HepG2 (cell line): ENCODE measurements around the gene WNT7B. TPM values are rescaled to one million over a fixed set of nuclear protein-coding genes. Genes with fewer than 3 reads are reported as not detected.

ENCODE experiments used
- ATAC-seq: fragments of 200-7000 bp; cut with Tn5 transposase; 3 replicates; pipeline ENCODE4 v1.9.1; 2020; ENCODE audit warnings: mild to moderate bottlenecking, moderate library complexity
- BruUV-seq: library from RNA; stranded (reverse); fragments of 400-500 nt; replicated peaks from 2 replicates; lab custom pipeline; 2021; lab: Mats Ljungman, UMichigan
- CTCF ChIA-PET: fragments of 300-600 bp; formaldehyde crosslinking; extraction: SDS; loops from one replicate; lab custom pipeline; 2021; ENCODE audit warnings: low total read pairs, inconsistent platforms, low intra/inter-chr PET ratio; lab: Yijun Ruan, JAX
- POLR2A ChIA-PET: fragments of 350-600 bp; sonication (Branson Sonifier 250); formaldehyde crosslinking; loops from one replicate; lab custom pipeline; 2020; ENCODE audit warnings: antibody characterized with exemption, inconsistent platforms; lab: Yijun Ruan, JAX
- DNase-seq: peaks from one replicate; pipeline ENCODE4 v3.0.0-alpha.2; 2015; ENCODE audit warnings: low spot score
- FAIRE-seq: peaks from 3 replicates; lab custom pipeline; 2011; peaks lifted over from hg19 to GRCh38; lab: Jason Lieb, UNC
- H2AFZ ChIP-seq: one replicate; pipeline ENCODE4 v1.6.1; 2011; ENCODE audit warnings: low read length, inconsistent platforms
- H3K27ac ChIP-seq: fragments of 300-600 bp; 3 replicates; pipeline ENCODE4 v1.8.0; 2011; ENCODE audit warnings: mixed run types, mild to moderate bottlenecking, mixed read lengths, low read length, inconsistent platforms; ENCODE audit not compliant: insufficient read depth; ENCODE audit errors: extremely low read length
- H3K27me3 ChIP-seq, 2 experiments: fragments of 200-600 bp in 1 of 2; 2 replicates in 1 of 2; 3 replicates in 1 of 2; pipeline versions ENCODE4 v1.6.0 to v1.8.0; 2011; ENCODE audit warnings: low read length in 2 of 2, mild to moderate bottlenecking in 2 of 2, moderate library complexity in 2 of 2, inconsistent platforms in 1 of 2; ENCODE audit not compliant: insufficient read depth in 2 of 2, control insufficient read depth in 1 of 2
- H3K36me3 ChIP-seq, 2 experiments: fragments of 200-600 bp in 1 of 2; replicated peaks in 1 of 2; 2 replicates in 1 of 2; 3 replicates in 1 of 2; pipeline versions ENCODE4 v1.5.1 to v1.8.0; 2011; ENCODE audit warnings: low read length in 2 of 2, inconsistent platforms in 1 of 2; ENCODE audit not compliant: insufficient read depth in 2 of 2, control insufficient read depth in 1 of 2
- H3K4me1 ChIP-seq: 2 replicates; pipeline ENCODE4 v1.5.1; 2012; ENCODE audit warnings: low read length, inconsistent platforms; ENCODE audit not compliant: insufficient read depth
- H3K4me2 ChIP-seq: 2 replicates; pipeline ENCODE4 v1.6.0; 2011; ENCODE audit warnings: low read depth, low read length, inconsistent platforms
- H3K4me3 ChIP-seq, 3 experiments: fragments of 200-600 bp in 1 of 3; sonication (generic), shearing (Covaris generic) in 1 of 3; replicated peaks in 1 of 3; 2 replicates each; pipeline ENCODE4 v1.5.1; 2011 to 2016; ENCODE audit warnings: low read length in 3 of 3, inconsistent platforms in 2 of 3, low read depth in 2 of 3, mild to moderate bottlenecking in 2 of 3, control low read depth in 1 of 3, mixed read lengths in 1 of 3; ENCODE audit not compliant: insufficient read depth in 1 of 3
- H3K79me2 ChIP-seq: one replicate; pipeline ENCODE4 v1.6.1; 2011; ENCODE audit warnings: low read length, inconsistent platforms; ENCODE audit not compliant: insufficient read depth
- H3K9ac ChIP-seq: 2 replicates; pipeline ENCODE4 v1.6.0; 2011; ENCODE audit warnings: mild to moderate bottlenecking, low read depth, low read length, inconsistent platforms; ENCODE audit not compliant: insufficient read depth
- H3K9me3 ChIP-seq: 2 replicates; pipeline ENCODE4 v1.5.1; 2012; ENCODE audit warnings: mild to moderate bottlenecking, low read length
- H4K20me1 ChIP-seq: 2 replicates; pipeline ENCODE4 v1.6.0; 2011; ENCODE audit warnings: inconsistent platforms, mild to moderate bottlenecking, low read length, moderate library complexity; ENCODE audit not compliant: insufficient read depth
- NONO ChIP-seq, 2 experiments: fragments of 450-650 bp in 1 of 2; sonication (generic) in 1 of 2; formaldehyde crosslinking in 1 of 2; IDR thresholded peaks in 1 of 2; conservative IDR thresholded peaks in 1 of 2; 2 replicates each; pipeline versions ENCODE4 v1.6.1 to v1.8.0; 2017 to 2022; ENCODE audit warnings: mild to moderate bottlenecking in 1 of 2, missing genetic modification reagents in 1 of 2, moderate library complexity in 1 of 2
- ONECUT2 ChIP-seq: sonication (generic); formaldehyde crosslinking; IDR thresholded peaks from 2 replicates; pipeline ENCODE4 v1.4.0; 2020; ENCODE audit warnings: missing genetic modification reagents
- PATZ1 ChIP-seq: sonication (generic); formaldehyde crosslinking; IDR thresholded peaks from 2 replicates; pipeline ENCODE4 v1.4.0; 2020; ENCODE audit warnings: missing genetic modification reagents
- SMYD3 ChIP-seq: sonication (generic); formaldehyde crosslinking; IDR thresholded peaks from 2 replicates; pipeline ENCODE4 v1.8.1; 2023; ENCODE audit warnings: mild to moderate bottlenecking, missing genetic modification reagents
- TIGD3 ChIP-seq: sonication (generic); formaldehyde crosslinking; IDR thresholded peaks from 2 replicates; pipeline ENCODE4 v1.5.1; 2020; ENCODE audit warnings: mild to moderate bottlenecking, missing genetic modification reagents, borderline replicate concordance
- ZNF142 ChIP-seq: sonication (generic); formaldehyde crosslinking; IDR thresholded peaks from 2 replicates; pipeline ENCODE4 v1.4.0; 2020; ENCODE audit warnings: missing genetic modification reagents
- ZNF234 ChIP-seq: sonication (generic); formaldehyde crosslinking; conservative IDR thresholded peaks from 2 replicates; pipeline ENCODE4 v1.5.1; 2020; ENCODE audit warnings: mild to moderate bottlenecking, missing genetic modification reagents
- ZNF292 ChIP-seq: sonication (generic); formaldehyde crosslinking; IDR thresholded peaks from 2 replicates; pipeline ENCODE4 v1.8.1; 2022; ENCODE audit warnings: mild to moderate bottlenecking, low read depth, missing genetic modification reagents, borderline replicate concordance
- ZNF317 ChIP-seq: sonication (generic); formaldehyde crosslinking; IDR thresholded peaks from 2 replicates; pipeline ENCODE4 v1.5.0; 2020; ENCODE audit warnings: mild to moderate bottlenecking, missing genetic modification reagents
- ZNF513 ChIP-seq: sonication (generic); formaldehyde crosslinking; conservative IDR thresholded peaks from 2 replicates; pipeline ENCODE4 v1.5.0; 2020; ENCODE audit warnings: missing genetic modification reagents
- ZNF564 ChIP-seq: sonication (generic); formaldehyde crosslinking; IDR thresholded peaks from 2 replicates; pipeline ENCODE4 v1.8.1; 2023; ENCODE audit warnings: mild to moderate bottlenecking, missing genetic modification reagents
- ZNF720 ChIP-seq: sonication (generic); formaldehyde crosslinking; IDR thresholded peaks from 2 replicates; pipeline ENCODE4 v1.4.0; 2020; ENCODE audit warnings: missing genetic modification reagents
- WGBS: methylation state at CpG from one replicate; pipeline ENCODE4 v1.1.6; 2017; ENCODE audit warnings: low lambda C conversion rate; 5-methylcytosine and 5-hydroxymethylcytosine counted together
- in situ Hi-C: cut with HindIII; loops from 2 replicates; pipeline ENCODE4 v1.10.0; 2017; ENCODE audit warnings: low pct_unique_long_range_greater_than_20kb; ENCODE audit not compliant: extremely low pct_ligation_motif_present
- intact Hi-C: fragments of 100-400 bp; cut with micrococcal nuclease; formaldehyde crosslinking; loops from one replicate; pipeline ENCODE4 v1.10.0; 2022; ENCODE audit not compliant: unreplicated experiment
- polyA plus RNA-seq, 8 experiments: library from polyadenylated mRNA; depleted of rRNA in 3 of 8; stranded (reverse) in 7 of 8; unstranded in 1 of 8; fragments of >200 nt; fragmentation: Illumina TruSeq in 4 of 8; extraction: Trizol in 4 of 8; gene quantifications; 2 replicates each; pipeline versions ENCODE4 v1.2.1 to v1.2.3, GENCODE V29; 2011 to 2016; ENCODE audit warnings: low read depth in 4 of 8, missing spikeins in 1 of 8, mixed read lengths in 1 of 8; ENCODE audit not compliant: insufficient read depth in 1 of 8
- total RNA-seq, 5 experiments: library from RNA; depleted of rRNA; stranded (reverse); fragments of >200 nt; fragmentation: Illumina TruSeq; extraction: Trizol; gene quantifications; 2 replicates each; pipeline ENCODE4 v1.2.3, GENCODE V29; 2016; ENCODE audit warnings: low read depth in 1 of 5

The WNT7B gene
- total and polyA plus RNA-seq, 2 of the 13 experiments (the other 11 are each of a cell fraction or from before 2014, with no cell fraction given): 0.09 TPM; not detected in 1

GRCh38 chr22:45876136-45877035 is 100.6 kb downstream of the WNT7B start:
- Histone ChIP-seq H3K36me3 (no peaks in the 10 kb centered on the region), H3K4me2 (no peak overlapping the region), H3K9me3 (no peaks in the 10 kb centered on the region), H3K79me2 (no peaks in the 10 kb centered on the region), H3K4me1 (0 out of 2 replicates have a peak, but pooled peaks cover 8% of the 10 kb centered on the region), H4K20me1 (no peaks in the 10 kb centered on the region), H3K9ac (no peak overlapping the region), H2AFZ (no peak overlapping the region), H3K4me3 (no peak overlapping the region), H3K27me3 (peaks cover 12 to 48% of the 10 kb centered on the region in 2 experiments), H3K27ac (no peak overlapping the region)
- TF ChIP-seq ZNF234 (CRISPR knock-in tag) (no peak), NONO (IDR thresholded peaks at IDR 0.05) (no peak), NONO (CRISPR knock-in tag; conservative IDR thresholded peaks at IDR 0.05) (no peak), ZNF142 (CRISPR knock-in tag) (no peak), ONECUT2 (CRISPR knock-in tag) (no peak), ZNF564 (CRISPR knock-in tag) (no peak), SMYD3 (CRISPR knock-in tag) (no peak), ZNF720 (CRISPR knock-in tag) (no peak), PATZ1 (CRISPR knock-in tag) (no peak), ZNF317 (CRISPR knock-in tag) (no peak), ZNF292 (CRISPR knock-in tag) (no peak), ZNF513 (CRISPR knock-in tag) (no peak), TIGD3 (no peak)
- no TSS peak for BruUV-seq
- ChIA-PET POLR2A (no interaction called here), CTCF (no interaction called here)
- in situ Hi-C loops (no loop called here), intact Hi-C loops (no loop called here)
- no peak for DNase-seq
- ATAC-seq: no peak
- 81% methylated on average over 14 of the region's 26 CpGs for WGBS
- no peak for FAIRE-seq
